MV-4-11 (cell line): ENCODE data around the gene IL17F.

Experiments used
- DNase-seq: peaks from one replicate; lab custom pipeline; 2025; lab: John Stamatoyannopoulos, UW

The IL17F gene

DNA sequence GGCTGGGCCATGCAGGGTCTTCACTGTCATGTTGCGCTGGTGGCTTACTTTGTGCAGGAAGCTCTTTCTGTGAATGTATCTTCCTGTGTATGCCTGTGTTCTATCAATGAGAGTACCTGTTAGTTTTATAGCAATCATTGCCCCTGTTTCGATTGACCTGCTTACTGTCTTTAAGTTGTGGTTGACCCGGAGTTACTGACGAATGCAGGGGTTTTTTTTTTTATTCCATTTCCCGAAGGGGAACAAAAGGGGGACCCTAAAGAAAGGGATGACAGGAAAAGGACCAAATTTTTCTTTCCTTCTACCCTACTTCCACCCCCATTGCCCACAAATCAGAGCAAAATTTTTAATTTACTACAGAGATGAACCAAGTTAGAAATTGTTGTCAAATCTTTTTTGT, at the start of gene IL17F:
Gene IL17F, minus strand, starts transcription at position 101 of the 400 bp plus-strand sequence. Its CDS starts 71 bp downstream, at position 30.
- no peak for DNase-seq

DNA sequence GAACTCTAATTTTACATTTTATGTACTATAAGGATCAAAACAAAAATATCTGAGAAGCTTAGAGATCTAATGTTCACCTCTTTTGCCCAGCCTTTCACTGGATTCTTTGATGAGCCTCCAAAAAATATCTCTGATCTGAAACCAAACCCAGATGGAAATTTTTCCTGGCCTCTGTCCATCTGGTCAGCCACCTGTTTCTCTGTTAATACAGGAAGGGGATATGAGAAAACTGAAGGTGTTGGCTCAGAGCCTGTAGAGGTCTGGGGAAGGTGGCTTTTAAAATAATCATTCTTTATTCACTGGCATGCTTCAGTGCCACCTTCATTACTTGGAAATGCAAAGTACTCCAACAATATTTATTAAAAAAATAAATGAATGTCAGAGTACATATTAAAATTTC, 48.8 kb upstream of the IL17F start:
- no peak for DNase-seq

DNA sequence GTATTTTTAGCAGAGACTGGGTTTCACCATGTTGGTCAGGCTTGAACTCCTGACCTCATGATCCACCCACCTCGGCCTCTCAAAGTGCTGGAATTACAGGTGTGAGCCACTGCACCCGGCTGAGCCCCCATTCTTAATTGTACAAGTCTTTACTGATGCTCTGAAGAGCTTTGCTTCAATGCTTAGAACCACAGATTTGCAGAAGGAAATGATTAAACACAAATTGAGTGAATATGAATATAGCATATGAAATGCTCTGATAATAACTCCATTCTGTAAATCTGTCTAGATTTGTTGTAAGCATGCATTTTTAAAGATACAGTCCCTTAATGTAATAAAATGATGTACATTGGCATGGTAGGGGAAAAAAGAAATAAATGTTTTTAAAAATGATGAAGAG, 44.5 kb upstream of the IL17F start:
- no peak for DNase-seq

DNA sequence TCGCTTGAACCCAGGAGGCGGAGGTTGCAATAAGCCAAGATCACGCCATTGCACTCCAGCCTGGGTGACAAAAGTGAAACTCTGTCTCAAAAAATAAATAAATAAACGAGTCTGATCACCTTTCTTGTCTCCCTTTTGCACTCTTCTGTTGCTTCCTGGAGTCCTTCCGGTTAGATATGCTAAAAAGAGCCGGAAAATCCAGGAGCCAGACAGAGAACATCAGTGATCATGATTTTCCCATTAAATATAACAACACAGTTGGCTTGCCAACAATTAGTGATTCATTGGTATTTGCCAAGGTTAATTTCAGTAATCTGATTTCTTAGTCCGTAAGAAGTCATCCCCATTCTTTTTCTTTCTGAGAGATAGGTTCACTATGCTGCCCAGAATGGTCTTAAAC, 43.9 kb upstream of the IL17F start:
- no peak for DNase-seq

DNA sequence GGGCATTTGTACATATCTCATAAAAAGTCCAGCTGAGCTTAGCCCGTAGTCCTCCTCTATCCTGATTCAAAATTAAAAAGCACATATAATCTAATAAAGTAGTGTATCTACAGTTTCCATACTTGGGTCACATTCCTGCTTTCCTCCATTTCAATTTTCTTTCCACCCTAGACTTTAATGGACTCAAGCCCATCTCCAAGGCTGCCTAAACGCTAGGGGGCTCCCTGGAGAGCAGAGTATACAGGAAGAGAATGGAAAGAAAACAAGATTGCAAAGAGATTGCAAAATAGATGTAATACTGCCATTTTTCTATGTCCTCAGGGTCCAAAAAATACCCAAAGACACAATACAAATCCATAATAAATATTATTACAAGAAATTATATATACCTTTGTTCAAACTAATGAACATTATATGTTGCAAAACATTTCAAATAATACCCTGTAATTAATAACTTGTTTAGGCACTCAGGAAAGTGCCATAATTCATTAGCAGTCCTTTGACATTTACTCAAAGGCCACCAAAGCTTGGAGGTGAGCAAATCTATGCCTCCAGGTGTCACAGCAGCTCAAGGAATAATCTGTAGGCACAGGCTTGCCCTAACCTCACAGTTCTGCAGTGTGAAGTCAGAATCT, 42.6 kb upstream of the IL17F start:
- peak; percentile 83 for DNase-seq

DNA sequence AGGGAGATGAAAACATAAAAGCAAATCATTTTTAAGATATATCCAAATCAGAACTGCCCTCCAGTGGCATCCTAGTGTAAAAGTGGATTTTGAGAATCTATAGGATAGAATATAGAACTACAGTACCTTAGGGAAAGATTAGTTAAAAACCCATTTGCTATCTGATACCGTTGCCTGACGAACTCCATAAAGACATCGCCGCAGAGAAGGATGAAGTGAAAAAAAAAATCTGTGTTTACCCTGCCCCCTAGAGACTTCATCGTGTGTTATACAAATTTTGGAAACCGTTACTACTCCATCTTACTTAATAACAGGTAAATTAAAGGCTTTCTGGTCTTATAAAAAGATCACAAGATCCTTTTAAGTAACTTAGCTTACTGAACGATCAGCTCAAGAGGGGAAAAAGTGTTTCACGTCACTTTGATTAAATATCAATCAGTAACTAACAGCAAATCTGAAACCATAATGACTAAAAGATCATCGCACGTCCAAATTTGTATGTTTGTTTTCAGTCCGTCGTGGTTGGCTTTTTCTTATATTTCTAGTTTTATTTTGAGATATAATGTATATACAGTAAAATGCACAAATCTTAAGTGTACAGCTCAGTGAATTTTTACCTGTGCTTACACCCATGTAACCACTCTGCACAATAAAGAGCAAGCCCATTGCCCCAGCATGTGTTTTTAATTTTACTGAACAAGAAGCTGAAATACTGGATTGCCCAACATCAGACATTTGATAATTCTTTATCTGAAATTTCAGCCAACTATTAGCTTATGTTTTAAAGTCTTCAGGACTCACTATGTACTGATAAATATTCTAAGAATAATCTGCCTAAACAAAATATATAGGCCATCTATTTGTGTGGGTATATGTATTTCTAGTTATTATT, 41.1 kb upstream of the IL17F start:
- DNase-seq = peak; percentile 23

DNA sequence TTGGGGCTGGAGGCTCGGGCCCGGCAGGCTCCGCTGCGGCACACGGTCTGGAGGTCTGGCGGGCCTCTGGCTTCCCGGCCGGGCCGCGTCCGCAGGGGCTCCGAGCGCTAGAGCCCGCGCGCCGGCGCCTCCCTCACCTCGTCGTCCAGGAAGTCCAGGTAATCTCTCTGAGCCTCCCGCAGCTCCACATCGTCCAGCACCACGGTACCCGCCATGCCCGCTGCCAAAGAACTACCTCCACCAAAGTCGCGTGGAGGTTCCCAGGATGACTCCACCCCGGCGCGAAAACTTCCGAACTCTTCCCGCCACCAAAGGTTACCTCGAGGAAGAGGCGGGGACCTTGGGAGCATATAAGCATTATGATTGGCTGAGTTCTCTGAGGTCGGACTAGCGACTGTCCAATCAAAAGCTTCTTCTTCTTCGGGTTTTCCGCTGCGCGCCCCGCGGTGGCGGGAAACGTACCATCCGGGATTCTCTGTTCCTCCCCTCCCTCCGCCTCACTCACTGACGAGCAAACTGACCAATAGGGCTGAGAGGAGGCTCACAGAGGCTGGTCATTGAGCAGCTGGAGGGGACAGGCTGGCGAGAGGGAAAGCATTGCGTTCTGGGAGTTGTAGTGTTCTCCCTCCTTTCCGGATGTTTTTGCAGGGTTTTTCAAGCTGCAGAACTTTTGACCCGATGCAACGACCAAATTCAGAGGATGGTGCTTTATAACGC, 40.3 kb upstream of the IL17F start, which contains the start of gene MCM3:
Gene MCM3, minus strand, starts transcription at position 283 of the 717 bp plus-strand sequence. Its CDS starts 68 bp downstream, at position 215.
- DNase-seq = peak; percentile 100

DNA sequence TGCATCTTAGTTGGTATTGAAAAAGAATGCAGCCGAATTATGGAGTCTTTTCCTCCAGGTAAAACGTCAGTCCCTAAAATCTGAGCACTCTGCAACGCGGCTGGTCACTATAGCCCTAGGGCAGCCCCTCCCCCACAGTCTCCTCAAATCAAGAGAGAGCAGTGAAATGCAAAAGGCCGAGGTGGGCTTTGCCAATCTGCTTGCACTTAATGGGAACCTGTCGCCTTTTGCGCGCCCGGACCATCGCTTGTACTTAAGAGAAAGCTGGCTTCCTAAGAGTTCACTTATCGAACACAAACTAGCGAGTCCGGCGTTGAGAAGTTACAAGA, 39.8 kb upstream of the IL17F start:
- no peak for DNase-seq

DNA sequence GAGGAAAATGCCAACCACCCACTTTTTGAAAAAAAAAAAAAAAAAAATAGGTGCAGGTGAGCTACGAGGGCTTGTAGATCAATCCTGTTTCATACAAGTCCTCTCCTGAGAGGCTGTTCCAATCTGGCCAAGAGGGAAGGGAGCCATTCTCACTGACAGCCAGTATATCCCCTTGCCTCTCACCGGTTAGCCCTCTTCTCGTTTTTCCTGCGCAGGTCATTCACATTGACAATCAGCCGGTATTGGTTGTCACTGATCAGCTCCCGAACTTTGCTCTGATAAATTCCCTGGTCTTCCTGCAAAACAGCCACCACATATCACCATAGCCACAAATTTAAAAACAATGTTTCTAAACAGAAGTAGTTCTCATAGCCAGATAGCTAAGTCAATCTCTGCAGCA, 38.8 kb upstream of the IL17F start:
- no peak for DNase-seq

DNA sequence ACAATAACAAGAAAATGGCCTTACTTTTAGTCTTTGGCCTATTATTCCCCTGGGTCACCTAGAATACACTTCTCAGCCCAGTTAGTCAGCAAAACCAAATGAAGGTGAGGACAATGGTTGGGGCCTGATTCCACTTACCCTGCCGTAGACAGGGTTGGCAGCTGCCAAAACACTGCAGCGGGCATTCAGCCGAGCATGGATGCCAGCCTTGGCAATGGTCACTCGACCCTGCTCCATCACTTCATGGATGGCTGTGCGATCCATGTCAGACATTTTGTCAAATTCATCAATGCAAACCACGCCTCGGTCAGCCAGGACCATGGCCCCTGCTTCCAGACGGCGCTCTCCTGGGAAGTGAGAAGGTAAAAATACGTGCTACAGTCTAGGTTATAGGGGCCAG, 31.8 kb upstream of the IL17F start:
- DNase-seq = no peak

DNA sequence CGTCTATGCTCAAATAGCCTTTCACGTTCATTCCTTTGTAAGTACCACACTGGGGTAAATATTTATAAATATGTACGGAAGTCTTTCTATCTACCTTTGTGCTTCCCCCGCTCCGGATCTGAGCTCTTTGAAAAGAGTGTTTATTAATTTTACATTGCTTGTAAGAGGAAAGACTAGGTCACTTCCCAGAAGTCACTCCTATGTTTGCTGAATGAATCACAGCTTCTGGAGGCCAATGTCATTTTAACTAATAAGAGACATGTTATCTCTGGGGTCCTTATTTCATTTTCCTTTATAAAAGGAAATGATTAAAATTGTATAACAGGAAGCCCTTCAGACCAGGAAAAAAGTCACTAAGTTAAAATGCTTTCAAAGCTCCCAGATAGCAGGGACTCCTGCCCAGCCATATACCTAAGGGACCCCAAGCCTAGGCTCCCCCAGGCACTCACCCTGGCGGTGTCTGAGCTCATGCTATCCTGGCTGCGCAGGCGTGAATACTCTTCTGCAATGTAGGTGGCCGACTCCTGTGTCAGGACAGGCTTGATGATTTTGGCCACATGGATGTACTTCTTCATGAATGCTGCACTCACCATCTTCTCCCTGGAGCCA, 27.7 kb upstream of the IL17F start:
- no peak for DNase-seq

DNA sequence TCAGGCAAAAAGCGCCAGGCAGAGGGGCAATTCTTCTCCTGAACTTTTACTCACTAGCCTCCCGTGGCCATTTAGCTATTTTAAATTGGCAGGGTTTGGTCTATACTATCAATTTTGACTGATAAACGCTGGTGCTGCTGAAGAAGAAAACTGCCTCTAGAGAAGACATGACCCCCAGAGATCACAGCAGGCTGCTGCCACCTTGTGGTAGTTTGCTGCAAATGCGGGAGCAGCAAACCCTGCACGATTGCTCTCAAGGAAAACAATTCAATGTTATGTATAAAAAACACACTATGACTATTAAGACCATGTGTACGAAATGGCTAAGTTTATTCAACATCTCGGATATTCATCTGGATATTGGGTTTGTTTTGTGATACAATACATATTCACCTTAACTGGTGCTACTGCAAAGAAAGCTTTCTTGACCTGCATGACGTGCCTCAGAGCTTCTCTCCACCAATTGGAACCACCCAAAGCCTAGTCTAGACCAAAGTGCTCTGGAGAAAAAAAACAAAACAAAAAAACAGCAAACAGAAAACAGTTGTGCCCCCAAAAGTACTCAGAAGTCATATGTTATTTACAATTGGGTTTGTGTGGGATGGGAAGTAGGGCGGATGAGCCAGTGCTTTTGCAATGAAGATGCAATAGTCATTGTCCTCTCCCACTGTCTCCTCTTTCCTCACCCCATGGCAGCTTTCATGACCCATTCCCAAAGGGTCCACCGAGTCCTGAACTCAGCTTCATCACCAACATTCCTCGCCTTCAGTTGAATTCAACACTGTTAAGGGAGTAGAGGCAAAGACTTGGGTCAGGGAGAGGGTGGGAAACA, 19.6 kb upstream of the IL17F start:
- DNase-seq = peak; percentile 47

DNA sequence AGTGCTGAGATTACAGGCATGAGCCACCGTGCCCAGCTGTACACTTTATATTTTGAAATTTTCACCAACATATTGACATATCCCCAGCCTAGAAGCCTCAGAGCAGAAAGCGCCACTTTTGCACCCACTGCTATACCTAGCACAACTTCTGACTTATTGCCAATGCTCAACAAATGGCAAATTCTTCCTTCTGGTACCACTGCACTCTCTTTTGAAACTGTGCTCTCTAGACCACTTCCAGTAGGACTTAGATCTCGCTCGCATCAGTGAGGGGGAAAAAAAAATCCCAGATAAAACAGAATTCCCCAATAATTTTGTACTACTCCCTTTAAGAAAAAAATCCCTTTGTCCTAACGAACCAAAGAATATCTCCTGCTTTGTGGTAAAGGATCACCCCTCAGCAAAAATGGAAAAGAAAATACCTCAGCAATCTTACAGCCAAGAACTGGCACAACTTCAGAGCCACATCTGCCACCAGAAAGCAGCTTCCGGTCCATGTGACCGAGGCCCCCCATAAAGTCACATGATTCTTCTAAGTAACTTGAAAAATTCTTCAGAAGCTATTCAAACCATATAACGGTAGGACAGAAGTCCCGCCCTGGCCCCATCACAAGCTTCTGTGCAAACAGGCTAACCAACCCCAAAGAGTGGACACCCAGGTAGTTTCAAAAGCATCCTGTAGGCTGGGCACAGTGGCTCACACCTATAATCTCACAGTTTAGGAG, 18.5 kb upstream of the IL17F start:
- DNase-seq = no peak

DNA sequence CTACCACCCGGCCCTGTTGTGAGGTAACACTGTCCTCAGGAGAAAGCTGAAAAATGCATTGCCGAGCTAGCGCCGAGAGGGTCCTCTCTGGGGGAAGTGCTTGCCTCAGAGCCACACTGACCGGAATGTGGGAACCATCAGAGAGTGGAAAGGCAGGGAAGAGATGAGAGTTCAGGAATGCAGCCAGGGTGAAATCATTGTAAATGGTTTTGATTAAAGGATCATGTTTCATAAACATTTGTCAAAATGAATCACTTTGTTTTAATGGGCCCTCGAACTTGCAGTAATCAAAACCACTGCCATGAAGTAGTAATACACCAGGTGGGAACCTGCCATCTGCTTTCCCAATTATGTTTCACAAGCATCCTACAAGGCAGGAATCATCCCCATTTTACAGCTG, 16.9 kb upstream of the IL17F start:
- DNase-seq = no peak

DNA sequence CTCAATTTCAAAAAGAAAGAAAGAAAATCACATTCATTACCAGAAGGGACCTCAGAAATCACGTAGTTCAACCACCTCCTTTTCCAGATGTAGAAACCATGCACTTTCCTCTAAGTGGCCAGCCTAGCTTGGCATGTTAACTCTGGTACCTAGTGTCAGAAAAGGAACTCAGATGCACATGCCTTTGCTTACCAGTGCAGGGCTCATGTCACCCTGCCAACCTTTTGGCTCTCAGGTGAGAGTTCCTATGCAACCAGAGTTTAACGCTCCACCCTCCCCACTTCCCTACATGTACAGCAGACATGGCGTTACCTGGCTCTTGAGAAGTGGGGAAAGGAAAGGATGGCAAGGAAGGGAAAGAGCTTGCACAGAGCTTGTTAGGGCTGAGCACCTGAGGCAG, 16.3 kb upstream of the IL17F start:
- DNase-seq = no peak

DNA sequence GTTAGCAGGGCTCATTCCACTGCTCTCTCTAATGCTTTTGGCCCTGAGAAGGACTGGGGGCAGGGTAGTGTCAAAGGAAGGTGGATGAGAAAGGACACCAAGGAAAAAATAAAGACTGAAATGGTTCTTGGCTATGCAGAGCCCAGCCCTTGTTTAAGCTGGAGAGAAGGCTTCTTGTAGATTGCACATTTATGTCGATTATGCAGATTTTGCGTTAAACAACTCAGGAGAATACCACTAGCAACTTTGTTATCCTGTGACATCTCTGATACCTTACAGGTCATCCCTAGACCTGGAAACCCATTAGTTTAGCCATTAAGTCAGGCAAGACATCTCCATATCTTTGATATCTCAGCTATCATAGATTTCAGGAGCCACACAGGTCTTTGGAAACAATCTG, 11.1 kb upstream of the IL17F start:
- no peak for DNase-seq

DNA sequence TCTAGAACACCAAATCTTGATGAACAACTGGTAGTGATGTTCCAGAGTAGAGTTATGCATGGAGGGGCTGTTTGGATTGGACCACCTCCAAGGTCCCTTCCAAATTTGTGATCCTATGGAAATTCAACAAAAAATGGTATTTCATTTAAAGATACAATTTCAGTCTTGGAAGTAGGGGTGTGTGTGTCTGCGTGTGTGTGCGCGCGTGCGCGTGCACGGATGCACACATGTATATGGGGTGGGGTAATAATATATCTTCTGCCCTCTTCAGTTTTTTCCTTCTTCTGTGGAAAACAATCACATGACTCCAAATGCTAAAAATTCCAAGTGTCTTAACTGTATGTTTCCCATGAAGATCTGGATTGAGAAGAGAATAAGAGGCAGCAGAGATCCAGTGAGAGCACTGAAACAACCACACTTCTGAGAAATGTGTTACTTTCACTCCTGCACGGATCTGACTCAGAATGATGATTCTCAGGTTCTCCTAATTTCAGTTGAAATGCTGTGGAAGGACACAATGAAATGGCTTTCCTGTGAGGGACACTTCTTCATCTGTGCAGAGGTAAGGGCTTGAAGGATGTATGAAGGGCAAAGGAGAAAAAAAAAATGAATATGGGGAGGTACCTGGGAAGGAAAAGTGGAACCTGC, 10.6 kb upstream of the IL17F start:
- DNase-seq = no peak

DNA sequence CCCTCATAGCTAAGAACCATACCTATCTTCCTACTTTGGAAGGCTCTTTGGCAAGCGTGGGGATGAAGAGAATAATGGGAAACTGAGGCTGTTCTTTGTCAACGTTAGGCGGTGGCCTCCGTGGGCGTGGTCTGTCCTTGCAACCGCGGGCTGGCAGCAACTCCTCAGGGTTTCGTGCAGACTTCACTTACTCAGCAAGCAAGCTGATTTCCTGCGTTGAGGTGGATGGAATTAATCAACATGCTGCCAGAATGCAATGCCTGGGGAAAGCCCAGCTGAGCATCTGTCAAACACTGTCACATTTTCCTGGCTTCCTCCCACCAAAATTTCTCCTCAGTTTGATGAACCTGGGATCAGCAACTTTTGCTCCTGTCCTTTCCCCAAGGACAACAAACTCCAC, 9.2 kb upstream of the IL17F start:
- no peak for DNase-seq

DNA sequence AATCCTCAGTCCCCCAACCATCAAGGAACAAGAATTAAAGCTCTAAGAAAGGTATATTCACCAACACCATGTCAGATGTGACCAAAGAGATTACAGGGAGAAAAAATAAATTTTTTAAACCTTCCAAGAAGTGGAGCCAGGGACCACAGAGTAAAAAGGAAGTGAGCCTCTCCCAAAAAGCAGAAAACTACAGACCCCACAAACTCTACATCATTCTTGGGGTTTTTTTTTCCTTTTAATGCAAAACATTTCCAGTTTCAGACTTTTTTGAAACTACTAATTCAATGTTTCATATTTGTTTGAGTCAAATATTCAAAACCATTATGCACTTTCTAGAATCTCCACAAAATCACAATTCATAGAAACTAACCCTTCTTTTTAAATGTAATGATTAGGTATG, 6.8 kb upstream of the IL17F start:
- DNase-seq = no peak

DNA sequence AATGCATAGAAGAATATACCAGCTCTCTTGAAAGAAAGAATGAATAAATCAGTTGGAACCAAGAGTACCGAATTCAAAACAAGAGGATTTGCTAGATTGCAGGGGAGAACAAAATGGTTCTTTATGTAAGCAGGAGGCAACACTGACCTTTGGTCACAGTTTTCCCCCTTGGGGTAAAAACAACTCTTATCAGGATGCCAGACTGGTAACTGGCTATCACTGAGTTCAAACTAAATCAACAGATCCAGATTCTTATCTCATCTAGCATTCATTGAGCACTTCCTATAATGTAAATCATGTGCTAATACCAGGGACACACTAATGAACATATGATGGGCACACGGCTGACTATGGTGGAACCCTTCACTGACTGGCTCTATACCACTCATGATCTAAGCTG, 4.8 kb upstream of the IL17F start:
- DNase-seq = no peak
